Keratinocyte (primary cell): ENCODE results near the gene MAOB. TPM values are rescaled to one million over a fixed set of nuclear protein-coding genes. Genes with fewer than 3 reads are reported as not detected.
"Not testable (repeated sequence)": the region's sequence is repeated elsewhere in the genome, so short reads cannot be mapped to it uniquely, and the experiment has no call there.

Source experiments
- DNase-seq: peaks from one replicate; pipeline ENCODE4 v3.0.0-alpha.2; 2011; ENCODE audit warnings: low read depth, missing footprints, low spot score
- FAIRE-seq: peaks from 2 replicates; lab custom pipeline; 2011; peaks lifted over from hg19 to GRCh38; lab: Jason Lieb, UNC
- H2AFZ ChIP-seq: 2 replicates; pipeline ENCODE4 v1.6.0; 2012; ENCODE audit warnings: low read length, control low read depth, inconsistent platforms; ENCODE audit not compliant: control insufficient read depth
- H3K27ac ChIP-seq: 2 replicates; pipeline ENCODE4 v1.5.1; 2011; ENCODE audit warnings: low read length; ENCODE audit not compliant: control insufficient read depth, insufficient read depth
- H3K27me3 ChIP-seq: 3 replicates; pipeline ENCODE4 v1.6.0; 2011; ENCODE audit warnings: low read length; ENCODE audit not compliant: control insufficient read depth, insufficient read depth; ENCODE audit errors: extremely low read depth
- H3K36me3 ChIP-seq, 2 experiments: 2 replicates in 1 of 2; 3 replicates in 1 of 2; pipeline ENCODE4 v1.5.1; 2011; ENCODE audit warnings: low read length in 2 of 2, mild to moderate bottlenecking in 1 of 2; ENCODE audit not compliant: control insufficient read depth in 2 of 2, insufficient read depth in 2 of 2; ENCODE audit errors: extremely low read depth in 1 of 2
- H3K4me1 ChIP-seq: 3 replicates; pipeline ENCODE4 v1.5.1; 2011; ENCODE audit warnings: low read length; ENCODE audit not compliant: control insufficient read depth, insufficient read depth; ENCODE audit errors: extremely low read depth
- H3K4me2 ChIP-seq: 3 replicates; pipeline ENCODE4 v1.6.0; 2011; ENCODE audit warnings: low read depth, low read length; ENCODE audit not compliant: control insufficient read depth, insufficient read depth; ENCODE audit errors: extremely low read depth
- H3K4me3 ChIP-seq, 3 experiments: fragments of 200-600 bp in 1 of 3; sonication (generic) in 1 of 3; 2 replicates in 2 of 3; 3 replicates in 1 of 3; pipeline ENCODE4 v1.5.1; 2011 to 2016; ENCODE audit warnings: low read length in 3 of 3, mild to moderate bottlenecking in 3 of 3, control low read depth in 2 of 3, inconsistent platforms in 1 of 3, low read depth in 1 of 3, mixed read lengths in 1 of 3, mixed run types in 1 of 3, moderate library complexity in 1 of 3; ENCODE audit not compliant: control insufficient read depth in 2 of 3, insufficient read depth in 2 of 3; ENCODE audit errors: extremely low read depth in 1 of 3
- H3K79me2 ChIP-seq: 2 replicates; pipeline ENCODE4 v1.6.0; 2012; ENCODE audit warnings: low read length; ENCODE audit not compliant: control insufficient read depth, insufficient read depth
- H3K9ac ChIP-seq: 3 replicates; pipeline ENCODE4 v1.6.0; 2011; ENCODE audit warnings: low read length; ENCODE audit not compliant: control insufficient read depth, insufficient read depth; ENCODE audit errors: extremely low read depth
- H3K9me1 ChIP-seq: 3 replicates; pipeline ENCODE4 v1.6.0; 2011; ENCODE audit warnings: low read length; ENCODE audit not compliant: control insufficient read depth, insufficient read depth; ENCODE audit errors: extremely low read depth
- H3K9me3 ChIP-seq: 2 replicates; pipeline ENCODE4 v1.5.1; 2012; ENCODE audit warnings: low read depth, low read length; ENCODE audit not compliant: control insufficient read depth
- H4K20me1 ChIP-seq: 3 replicates; pipeline ENCODE4 v1.6.0; 2011; ENCODE audit warnings: low read length; ENCODE audit not compliant: control insufficient read depth, insufficient read depth; ENCODE audit errors: extremely low read depth
- EZH2 ChIP-seq: IDR thresholded peaks from one replicate; pipeline ENCODE4 v1.6.1; 2012; ENCODE audit warnings: inconsistent platforms, mild to moderate bottlenecking, low read length, moderate library complexity
- dilution Hi-C: fragments of 300-500 bp; cut with MboI; formaldehyde crosslinking; loops from one replicate; pipeline ENCODE4 v1.7.0; 2020; ENCODE audit warnings: low sequenced_read_pairs; ENCODE audit not compliant: extremely low pct_ligation_motif_present
- polyA minus RNA-seq, 3 experiments: library from RNA; depleted of rRNA, polyadenylated mRNA; stranded (reverse); fragments of >200 nt; gene quantifications; 1 replicate in 1 of 3; 2 replicates in 1 of 3; 3 replicates in 1 of 3; pipeline ENCODE4 v1.2.3, GENCODE V29; 2011
- polyA plus RNA-seq, 5 experiments: library from polyadenylated mRNA; depleted of rRNA in 3 of 5; stranded (reverse) in 3 of 5; stranded (forward) in 1 of 5; unstranded in 1 of 5; fragments of >200 nt; gene quantifications; 1 replicate in 1 of 5; 2 replicates in 3 of 5; 3 replicates in 1 of 5; pipeline versions ENCODE4 v1.2.1 to v1.2.3, GENCODE V29; 2011 to 2012; ENCODE audit warnings: missing spikeins in 2 of 5, low read depth in 1 of 5, low replicate concordance in 1 of 5
- TF ChIP-seq, protein P1 (sequence below), 3 experiments: IDR thresholded peaks in 1 of 3; conservative IDR thresholded peaks in 1 of 3; optimal IDR thresholded peaks in 1 of 3; 2 replicates in 2 of 3; 3 replicates in 1 of 3; pipeline versions ENCODE3 to v1.5.1; 2011; ENCODE audit warnings: low read length in 3 of 3, mild to moderate bottlenecking in 3 of 3, moderate library complexity in 2 of 3, control low read depth in 1 of 3, inconsistent platforms in 1 of 3; ENCODE audit not compliant: insufficient read depth in 2 of 3; ENCODE audit errors: extremely low read depth in 1 of 3

MAOB gene
- polyA plus RNA-seq (0.10 to 0.54 TPM (median 0.24 TPM) in 3 replicates), polyA minus RNA-seq (0.07 TPM in 1 of 3 replicates, not detected in the others)
- polyA plus RNA-seq (2011; ENCODE audit: low read depth), result not detected
- polyA plus RNA-seq (2011; cell fraction: cytosol; rRNA removed), result 0.16 and 0.34 TPM in 2 replicates
- polyA plus RNA-seq (2011; cell fraction: nucleus; rRNA removed), result 0.25 and 0.35 TPM in 2 replicates
- polyA plus RNA-seq (2012; ENCODE audit: low replicate concordance), result 0.08 and 0.11 TPM in 2 replicates
- polyA minus RNA-seq (2011; cell fraction: cytosol; rRNA and poly(A)+ RNA removed), result not detected
- not detected in 2 replicates for polyA minus RNA-seq (2011; cell fraction: nucleus; rRNA and poly(A)+ RNA removed)

DNA sequence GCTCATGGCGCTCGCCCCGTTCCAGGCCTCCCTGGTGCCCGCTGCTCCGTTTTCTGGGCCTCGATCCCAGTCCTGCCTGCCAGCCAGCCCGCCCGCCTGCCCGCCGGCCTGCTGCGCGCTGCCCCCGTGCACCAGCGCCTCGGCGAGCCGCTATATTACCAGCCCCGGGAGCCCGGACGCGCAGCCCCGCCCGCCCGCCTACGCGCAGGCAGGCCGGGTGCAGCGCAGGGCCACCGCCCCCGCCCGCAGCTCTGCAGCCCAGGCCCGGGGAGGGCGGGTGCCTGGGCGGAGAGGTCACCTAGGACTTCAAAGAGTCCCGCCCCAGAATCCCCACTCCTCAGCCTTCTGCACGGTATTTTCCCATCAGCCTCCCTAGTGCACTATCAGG lies at the start of gene MAOB:
Gene MAOB (minus strand): TSS at position 157 of the 388 bp plus-strand sequence. CDS start 151 bp downstream, at position 6.
- H3K9me3 ChIP-seq, result no peaks in the 10 kb centered on the region
- H3K27me3 ChIP-seq, result no peaks in the 10 kb centered on the region
- no peak within 1 kb of the TSS for H2AFZ ChIP-seq
- H3K4me2 ChIP-seq, result no peak within 1 kb of the TSS
- TF ChIP-seq EZH2, result no peak
- TF ChIP-seq, protein P1, sequence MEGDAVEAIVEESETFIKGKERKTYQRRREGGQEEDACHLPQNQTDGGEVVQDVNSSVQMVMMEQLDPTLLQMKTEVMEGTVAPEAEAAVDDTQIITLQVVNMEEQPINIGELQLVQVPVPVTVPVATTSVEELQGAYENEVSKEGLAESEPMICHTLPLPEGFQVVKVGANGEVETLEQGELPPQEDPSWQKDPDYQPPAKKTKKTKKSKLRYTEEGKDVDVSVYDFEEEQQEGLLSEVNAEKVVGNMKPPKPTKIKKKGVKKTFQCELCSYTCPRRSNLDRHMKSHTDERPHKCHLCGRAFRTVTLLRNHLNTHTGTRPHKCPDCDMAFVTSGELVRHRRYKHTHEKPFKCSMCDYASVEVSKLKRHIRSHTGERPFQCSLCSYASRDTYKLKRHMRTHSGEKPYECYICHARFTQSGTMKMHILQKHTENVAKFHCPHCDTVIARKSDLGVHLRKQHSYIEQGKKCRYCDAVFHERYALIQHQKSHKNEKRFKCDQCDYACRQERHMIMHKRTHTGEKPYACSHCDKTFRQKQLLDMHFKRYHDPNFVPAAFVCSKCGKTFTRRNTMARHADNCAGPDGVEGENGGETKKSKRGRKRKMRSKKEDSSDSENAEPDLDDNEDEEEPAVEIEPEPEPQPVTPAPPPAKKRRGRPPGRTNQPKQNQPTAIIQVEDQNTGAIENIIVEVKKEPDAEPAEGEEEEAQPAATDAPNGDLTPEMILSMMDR (optimal IDR thresholded peaks at IDR 0.05 in 1 of 3, IDR thresholded peaks at IDR 0.05 in 1 of 3, conservative IDR thresholded peaks at IDR 0.05 in 1 of 3; ENCODE audit: extremely low read depth in 1 of 3, insufficient read depth in 2 of 3, low read length in 3 of 3), result no peak
- no peak within 1 kb of the TSS for H3K9ac ChIP-seq
- no peaks in the 10 kb centered on the region for H3K79me2 ChIP-seq
- H3K27ac ChIP-seq, result no peak within 1 kb of the TSS
- no peak within 1 kb of the TSS for H3K4me3 ChIP-seq
- H3K4me1 ChIP-seq, result peaks cover 15% of the 10 kb centered on the region
- no peaks in the 10 kb centered on the region for H3K9me1 ChIP-seq
- H4K20me1 ChIP-seq, result no peaks in the 10 kb centered on the region
- FAIRE-seq (no peak), DNase-seq (no peak)
- dilution Hi-C loops, result no loop called here
- H3K36me3 ChIP-seq, result no peaks in the 10 kb centered on the region

DNA sequence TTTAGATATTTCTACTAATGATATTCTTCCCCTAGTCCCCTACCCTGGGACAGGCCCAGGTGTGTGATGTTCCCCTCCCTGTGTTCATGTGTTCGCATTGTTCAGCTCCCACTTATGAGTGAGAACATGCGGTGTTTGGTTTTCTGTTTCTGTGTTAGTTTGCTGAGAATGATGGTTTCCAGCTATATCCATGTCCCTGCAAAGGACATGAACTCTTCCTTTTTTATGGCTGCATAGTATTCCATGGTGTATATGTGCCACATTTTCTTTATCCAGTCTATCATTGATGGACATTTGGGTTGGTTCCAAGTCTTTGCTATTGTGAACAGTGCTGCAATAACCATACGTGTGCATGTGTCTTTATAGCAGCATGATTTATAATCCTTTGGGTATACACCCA lies 39.8 kb upstream of the MAOB start:
- H3K4me1 ChIP-seq, H3K79me2 ChIP-seq, H3K27ac ChIP-seq, H3K4me3 ChIP-seq, H3K9ac ChIP-seq, dilution Hi-C loops, H3K4me2 ChIP-seq, H2AFZ ChIP-seq, H4K20me1 ChIP-seq, DNase-seq, FAIRE-seq, H3K9me3 ChIP-seq, H3K9me1 ChIP-seq, H3K27me3 ChIP-seq, H3K36me3 ChIP-seq: not testable (repeated sequence)

DNA sequence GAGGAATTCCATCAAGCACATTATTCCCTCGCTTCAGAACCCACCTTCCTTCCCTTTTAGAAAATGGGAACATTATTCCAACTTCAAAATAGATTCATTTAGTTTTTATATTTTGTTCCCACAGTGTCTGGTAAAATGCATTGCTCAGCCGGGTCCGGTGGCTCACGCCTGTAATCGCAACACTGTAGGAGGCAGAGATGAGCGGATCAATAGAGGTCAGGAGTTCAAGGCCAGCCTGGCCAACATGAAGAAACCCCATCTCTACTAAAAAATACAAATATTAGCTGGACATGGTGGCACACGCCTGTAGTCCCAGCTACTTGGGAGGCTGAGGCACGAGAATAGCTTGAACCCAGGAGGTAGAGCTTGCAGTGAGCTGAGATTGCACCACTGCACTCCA lies 28.5 kb upstream of the MAOB start:
- FAIRE-seq, result not testable (repeated sequence)

More for the DNA sequence above, 28.5 kb upstream of the MAOB start:
- H3K4me1 ChIP-seq, H3K9me3 ChIP-seq, H4K20me1 ChIP-seq, H3K79me2 ChIP-seq, H3K4me2 ChIP-seq, H3K9ac ChIP-seq, H3K4me3 ChIP-seq, dilution Hi-C loops, H3K36me3 ChIP-seq, H3K27ac ChIP-seq, H2AFZ ChIP-seq, H3K27me3 ChIP-seq, DNase-seq, H3K9me1 ChIP-seq: not testable (repeated sequence)
